HG02642 (cell line): Measurements from ENCODE around the gene CIC.
A peak's percentile ranks its signal among the peaks of the same experiment; 100 is the strongest.

ENCODE experiments used
- ATAC-seq: cut with Tn5 transposase; IDR thresholded peaks from one replicate; pipeline ENCODE4 v1.9.1; 2021; ENCODE audit warnings: mild to moderate bottlenecking; ENCODE audit not compliant: unreplicated experiment, poor library complexity

CIC gene

DNA sequence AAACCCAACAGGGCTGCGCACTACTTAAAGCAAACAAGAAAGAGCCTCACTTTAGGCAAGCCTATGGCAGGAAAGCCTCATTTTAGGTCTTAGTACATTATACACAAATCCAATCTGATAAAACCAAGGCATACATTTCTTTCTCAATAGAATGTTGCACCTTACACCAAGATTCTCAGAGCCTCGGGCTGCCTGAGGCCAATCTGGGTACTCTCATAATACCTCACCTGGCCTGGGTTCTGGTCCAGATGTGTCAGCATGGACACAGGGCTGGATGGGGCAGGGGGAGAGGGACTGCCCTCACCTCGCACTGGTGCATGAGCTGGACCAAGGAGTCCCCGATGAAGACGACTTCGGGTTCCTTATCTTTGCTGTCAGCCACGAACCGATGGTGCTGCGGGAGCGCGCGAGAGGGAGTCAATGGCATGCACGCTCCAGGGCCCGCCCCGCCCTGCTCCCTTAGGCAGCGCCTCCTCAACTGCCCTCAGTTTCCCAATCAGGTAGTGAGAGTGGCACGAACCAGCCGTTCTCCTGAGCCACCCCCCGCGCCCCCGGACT lies 32.7 kb downstream of the CIC start, which contains the start of gene PRR19:
PRR19 (plus strand) TSS at position 487 of the 558 bp plus-strand sequence. CDS start 7,453 bp downstream, outside the sequence.
- no peak for ATAC-seq

DNA sequence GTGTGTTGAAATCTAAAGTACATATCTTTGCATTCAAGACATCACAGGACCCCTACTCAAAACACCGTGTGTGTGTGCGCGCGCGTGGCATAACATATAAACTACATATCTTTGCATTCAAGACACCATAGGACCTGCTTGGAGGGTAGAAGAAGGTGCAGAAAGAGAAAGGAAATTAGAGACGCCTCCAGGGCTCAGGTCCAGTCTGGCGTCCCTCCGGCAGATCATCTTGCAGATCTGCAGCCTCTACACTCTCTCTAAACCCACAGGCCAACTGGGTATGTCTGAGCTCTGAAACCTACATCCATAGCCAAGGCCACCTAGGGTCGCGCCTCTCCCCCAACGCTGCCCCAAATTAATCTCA lies 34.0 kb downstream of the CIC start:
- ATAC-seq = no peak

DNA sequence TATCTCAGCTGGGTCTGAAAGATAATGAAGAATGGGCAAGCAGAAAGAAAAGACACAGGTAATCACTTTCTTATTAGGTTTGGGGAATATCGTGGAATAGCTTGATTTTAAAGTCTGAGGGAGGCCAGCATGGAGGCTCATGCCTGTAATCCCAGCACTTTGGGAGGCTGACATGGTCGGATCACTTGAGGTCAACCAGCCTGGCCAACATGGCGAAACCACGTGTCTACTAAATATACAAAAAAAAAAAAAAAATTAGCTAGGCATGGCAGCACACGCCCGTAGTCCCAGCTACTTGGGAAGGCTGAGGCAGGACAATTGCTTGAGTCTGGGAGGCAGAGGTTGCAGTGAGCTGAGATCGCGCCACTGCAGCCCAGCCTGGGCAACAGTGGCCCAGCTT lies 34.8 kb downstream of the CIC start:
- no peak for ATAC-seq

DNA sequence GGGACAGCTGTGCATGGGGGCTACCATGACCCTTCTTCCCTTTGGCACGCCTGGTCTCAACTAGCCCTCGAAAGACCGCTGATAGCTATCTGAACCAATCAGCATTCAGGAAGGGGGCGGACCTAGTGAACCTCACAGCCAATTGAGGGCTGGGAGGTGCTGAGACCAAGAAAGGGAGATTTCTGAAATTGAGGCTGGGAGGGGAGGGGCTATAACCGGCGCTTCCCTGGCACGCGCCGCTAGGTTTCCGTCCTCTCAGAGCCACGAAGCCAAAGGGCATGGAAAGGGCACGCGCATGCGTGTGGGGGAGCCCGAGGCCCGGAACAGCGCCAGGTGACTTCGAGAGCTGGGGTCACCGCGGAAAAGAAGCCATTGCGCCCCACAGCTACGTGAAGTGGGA lies 37.6 kb downstream of the CIC start:
- ATAC-seq = no peak

DNA sequence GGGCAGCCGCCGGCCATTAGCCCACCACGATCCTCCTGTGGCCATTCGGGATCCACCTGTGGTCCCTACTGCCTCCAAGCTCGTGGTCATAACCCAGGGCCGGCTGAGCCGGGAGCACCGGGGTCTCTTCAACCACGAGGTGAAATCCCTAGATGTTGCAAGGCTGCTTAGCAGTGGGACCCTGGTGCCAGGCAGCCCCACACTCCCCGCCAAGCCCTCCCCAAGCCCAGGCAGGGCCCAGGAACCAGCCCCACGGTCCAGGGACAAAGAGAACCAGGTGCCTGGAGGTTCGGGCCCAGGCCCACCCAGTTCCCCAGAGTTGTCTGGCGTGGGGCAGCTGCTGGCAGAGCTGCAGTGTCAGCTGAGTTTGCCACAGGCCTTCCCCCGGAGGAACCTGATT lies 40.6 kb downstream of the CIC start:
- no peak for ATAC-seq

DNA sequence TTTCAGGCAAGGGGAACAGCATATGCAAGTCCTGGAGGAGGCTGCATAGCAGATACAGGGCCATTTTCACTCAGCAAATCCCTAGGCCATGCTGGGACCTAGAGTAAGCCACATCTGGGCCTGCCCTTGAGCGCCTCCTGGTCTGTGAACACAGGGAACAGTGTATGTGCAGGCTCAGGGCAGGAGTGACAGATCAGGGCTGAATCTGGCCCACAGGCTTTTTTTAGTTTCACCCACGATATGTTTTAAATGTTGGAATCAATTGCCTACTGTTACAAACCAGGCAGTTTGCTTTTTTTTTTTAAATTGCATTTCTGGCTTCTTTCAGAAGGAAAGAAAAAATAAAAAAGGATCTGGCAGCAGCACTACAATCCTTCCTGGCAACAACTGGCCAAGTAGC lies 42.6 kb downstream of the CIC start:
- ATAC-seq = no peak

DNA sequence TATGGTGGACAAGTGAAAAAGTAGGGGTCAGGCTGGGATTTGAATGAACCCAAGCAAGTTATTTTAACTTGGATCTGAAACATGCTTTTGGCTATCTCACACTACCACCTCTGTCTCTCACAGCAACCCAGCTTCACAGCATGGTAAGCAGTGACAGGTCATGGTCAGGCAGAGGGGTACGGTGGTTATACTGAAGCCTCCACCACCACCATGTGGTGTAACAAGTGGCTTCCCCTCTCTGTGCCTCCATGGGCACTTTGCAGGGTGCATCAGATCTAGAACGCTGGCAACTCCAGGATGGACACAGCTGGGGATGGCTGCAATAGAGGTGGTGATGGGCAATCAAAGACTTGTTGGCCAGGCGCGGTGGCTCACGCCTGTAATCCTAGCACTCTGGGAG lies 43.3 kb downstream of the CIC start:
- no peak for ATAC-seq

DNA sequence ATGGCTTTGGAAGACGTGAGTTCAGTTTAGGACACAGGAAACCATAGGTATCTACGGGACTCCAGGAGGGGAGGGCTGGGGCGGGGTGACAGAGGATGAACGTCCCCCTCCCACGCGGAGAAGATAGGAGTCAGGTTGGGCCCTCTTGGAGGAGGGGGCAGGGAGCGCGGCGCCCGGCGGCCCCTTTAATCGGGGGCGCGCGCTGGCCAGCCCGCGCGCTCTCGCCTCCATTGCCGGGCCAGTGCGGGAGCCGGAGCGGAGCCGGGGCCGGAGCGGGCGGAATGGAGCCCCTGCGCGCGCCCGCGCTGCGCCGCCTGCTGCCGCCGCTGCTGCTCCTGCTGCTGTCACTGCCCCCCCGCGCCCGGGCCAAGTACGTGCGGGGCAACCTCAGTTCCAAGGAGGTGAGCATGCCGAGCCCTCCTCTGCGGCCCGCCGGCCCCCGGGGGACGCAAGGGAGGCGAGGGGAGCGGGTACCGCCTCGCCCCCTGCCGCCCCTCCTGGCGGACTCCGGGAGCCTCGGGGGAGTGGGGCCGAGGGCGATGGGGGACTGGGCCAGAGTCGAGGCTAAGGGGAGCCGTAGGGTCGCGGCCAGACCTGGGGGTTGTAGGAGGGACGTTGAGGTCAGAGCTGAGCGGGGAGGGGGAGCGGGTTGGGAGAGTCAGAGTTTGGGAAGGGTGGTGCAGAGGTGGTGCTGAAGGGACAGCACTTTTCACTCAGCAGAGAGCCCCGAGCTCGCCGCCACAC lies 44.2 kb downstream of the CIC start, which contains the start of gene TMEM145:
TMEM145 (plus strand) TSS at position 214 of the 744 bp plus-strand sequence; CDS start at position 282, 68 bp downstream.
- ATAC-seq = no peak

DNA sequence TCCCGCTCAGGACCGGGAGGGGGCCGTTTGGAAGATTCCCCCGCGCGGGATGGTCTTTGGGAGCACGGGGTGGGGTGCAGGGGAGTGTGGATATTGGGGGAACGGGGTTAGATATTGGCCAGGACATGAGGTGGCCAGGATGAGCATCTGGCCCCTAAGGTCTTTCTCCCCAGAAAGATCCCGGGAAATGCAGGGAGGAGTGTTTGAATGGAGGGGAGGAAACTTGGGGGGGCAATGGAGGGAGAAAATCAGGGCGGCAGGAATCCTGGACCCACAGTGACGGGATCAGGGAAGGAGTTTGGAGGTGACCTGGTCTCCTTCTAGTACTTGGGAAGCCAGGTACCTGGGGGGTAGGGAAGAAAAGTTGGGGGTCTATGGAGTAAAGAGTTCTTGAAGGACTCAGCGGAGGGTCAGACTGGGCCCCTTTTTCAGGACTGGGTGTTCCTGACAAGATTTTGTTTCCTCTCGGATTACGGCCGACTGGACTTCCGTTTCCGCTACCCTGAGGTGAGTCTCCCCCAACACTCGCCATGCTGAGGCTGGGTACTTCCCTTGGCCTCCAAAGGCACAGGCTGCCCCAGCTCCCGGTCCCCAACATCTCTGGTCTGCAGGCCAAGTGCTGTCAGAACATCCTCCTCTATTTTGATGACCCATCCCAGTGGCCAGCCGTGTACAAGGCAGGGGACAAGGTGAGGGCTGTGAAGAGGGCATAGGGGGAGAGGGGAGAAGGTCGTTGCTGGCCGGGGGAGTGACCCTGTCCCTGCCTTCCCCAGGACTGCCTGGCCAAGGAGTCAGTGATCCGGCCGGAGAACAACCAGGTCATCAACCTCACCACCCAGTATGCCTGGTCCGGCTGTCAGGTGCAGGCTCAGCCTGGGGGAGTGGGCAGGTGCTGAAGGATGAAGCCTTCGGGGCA lies 45.0 kb downstream of the CIC start:
- no peak for ATAC-seq

DNA sequence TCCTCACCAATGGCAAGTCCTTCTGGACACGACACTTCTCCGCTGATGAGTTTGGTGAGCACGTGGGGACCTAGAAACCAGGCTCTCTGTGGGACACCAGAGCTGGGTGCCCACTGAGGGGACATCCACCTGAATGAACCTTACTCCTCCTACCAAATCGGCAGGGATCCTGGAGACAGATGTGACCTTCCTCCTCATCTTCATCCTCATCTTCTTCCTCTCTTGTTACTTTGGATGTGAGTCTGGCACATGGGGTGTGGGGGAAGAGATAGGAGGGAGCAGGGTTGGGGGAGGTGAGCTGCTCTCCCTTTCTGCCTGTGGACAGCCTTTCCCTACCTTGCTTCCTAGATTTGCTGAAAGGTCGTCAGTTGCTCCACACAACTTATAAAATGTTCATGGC lies 46.0 kb downstream of the CIC start:
- no peak for ATAC-seq

DNA sequence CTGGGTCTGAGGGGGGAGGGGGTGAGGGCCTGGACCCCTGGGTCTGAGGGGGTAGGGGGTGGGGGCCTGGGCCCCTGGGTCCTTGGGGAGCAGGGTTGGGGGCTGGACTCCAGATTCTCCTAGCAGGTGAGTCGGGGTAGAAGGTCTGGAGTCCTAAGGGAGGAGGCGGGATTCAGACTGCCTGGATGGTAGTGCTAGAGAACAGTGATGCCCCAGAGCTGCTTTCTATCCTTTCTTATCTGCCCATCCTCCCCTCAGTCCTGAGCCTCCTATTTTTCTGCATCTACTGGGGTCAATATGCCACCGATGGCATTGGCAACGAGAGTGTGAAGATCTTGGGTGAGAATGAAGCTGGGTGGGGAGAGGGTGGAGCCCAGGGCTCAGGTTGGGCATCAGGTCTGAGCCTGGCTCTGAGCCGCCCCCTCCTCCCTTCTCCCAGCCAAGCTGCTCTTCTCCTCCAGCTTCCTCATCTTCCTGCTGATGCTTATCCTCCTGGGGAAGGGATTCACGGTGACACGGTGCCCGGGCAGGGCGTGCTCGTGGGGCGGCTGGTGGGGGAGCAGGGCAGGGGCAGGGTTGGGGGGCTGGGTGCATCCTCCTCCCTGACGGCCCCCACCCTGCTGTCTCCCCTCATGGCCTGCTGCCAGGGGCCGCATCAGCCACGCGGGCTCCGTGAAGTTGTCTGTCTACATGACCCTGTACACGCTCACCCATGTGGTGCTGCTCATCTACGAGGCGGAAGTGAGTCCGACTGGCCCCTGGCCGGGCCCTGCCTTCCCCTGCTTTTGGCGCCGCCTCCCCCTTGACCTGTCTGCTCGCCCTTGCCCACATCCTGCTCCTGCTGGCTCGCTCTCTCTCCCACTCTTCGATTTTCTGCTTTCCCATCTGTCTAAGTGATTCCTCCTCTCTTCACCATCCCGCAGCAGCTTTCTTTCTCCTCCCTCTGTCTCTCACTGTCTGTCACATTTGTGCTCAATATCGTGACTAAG lies 47.5 kb downstream of the CIC start:
- peak; percentile 54 for ATAC-seq

DNA sequence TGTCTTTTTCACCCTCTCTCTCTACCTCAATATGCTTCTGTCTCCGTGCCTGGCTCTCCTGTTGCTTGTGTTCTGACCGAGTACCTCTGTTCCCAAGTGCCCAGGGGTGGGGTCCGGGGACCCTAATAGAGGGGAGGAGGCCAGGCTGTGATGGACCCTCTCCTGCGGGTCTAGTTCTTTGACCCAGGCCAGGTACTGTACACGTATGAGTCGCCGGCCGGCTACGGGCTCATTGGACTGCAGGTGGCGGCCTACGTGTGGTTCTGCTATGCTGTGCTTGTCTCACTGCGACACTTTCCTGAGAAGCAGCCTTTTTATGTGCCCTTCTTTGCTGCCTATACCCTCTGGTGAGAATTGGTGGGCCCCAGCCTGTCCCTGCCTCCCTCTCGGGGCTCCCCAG lies 48.5 kb downstream of the CIC start:
- no peak for ATAC-seq

DNA sequence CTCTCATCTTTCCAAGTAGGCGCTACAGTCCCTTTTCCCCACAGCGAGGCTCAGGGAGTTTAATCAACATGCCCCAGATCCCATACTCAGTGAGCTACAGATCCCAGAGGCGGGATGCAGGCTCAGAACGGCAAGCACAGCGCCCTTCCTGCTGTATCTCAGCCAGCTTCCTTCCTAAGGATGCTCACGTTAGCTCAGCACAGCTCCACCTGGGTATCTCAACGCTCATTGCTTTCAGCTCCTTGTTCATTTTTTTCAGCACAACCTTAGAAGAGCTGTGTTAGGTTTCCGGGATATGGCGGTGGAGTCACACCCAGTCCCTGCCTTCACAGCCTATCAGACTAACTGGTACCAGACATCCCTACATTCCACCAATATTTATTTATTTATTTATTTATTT lies 53.3 kb downstream of the CIC start:
- no peak for ATAC-seq

DNA sequence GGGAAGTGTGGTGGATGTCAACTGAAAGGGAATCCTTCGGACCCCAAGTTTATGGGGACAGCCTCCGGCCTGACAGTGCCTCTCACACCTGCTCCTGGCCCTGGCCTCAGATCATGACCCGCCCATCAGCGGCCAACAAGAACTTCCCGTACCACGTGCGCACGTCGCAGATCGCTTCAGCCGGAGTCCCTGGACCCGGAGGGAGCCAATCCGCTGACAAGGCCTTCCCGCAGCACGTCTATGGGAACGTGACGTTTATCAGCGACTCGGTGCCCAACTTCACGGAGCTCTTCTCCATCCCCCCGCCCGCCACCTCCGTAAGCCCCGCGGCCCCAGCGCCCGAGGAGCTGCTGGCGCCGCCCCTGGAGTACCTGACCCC lies 54.4 kb downstream of the CIC start:
- no peak for ATAC-seq

DNA sequence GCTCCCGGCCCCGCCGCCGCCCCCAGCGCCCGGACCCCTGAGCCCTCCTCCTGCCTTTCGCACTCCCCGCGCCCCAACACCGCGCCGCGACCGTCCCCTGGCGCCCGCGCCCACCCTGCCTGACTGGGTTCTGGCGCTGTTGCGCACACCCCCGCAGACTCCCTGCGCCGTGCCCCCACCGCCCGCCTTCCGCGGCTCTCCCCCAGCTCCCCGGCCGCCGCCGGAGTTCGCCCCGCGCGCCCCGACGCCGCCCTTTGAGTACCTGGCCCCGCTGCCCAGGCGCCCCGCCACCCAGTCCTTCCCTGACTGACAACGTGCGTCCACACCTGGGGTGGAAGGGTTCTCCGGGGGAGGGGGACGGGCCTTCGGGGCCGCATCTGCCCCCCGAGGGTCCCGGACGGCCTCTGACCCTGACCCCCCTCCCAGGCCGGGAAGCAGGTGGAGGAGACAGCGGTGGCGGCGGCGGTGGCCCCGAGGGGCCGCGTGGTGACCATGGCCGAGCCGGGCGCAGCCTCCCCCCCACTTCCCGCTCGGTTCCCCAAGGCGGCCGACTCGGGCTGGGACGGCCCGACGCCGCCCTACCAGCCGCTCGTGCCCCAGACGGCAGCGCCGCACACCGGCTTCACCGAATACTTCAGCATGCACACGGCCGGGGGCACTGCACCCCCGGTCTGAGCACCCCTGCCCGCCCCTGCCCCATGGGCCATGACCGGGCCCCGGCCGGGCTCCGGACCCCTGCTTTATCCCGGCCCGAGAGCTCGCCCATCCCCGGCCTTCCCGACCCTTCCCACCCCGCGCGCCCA lies 55.0 kb downstream of the CIC start:
- no peak for ATAC-seq

DNA sequence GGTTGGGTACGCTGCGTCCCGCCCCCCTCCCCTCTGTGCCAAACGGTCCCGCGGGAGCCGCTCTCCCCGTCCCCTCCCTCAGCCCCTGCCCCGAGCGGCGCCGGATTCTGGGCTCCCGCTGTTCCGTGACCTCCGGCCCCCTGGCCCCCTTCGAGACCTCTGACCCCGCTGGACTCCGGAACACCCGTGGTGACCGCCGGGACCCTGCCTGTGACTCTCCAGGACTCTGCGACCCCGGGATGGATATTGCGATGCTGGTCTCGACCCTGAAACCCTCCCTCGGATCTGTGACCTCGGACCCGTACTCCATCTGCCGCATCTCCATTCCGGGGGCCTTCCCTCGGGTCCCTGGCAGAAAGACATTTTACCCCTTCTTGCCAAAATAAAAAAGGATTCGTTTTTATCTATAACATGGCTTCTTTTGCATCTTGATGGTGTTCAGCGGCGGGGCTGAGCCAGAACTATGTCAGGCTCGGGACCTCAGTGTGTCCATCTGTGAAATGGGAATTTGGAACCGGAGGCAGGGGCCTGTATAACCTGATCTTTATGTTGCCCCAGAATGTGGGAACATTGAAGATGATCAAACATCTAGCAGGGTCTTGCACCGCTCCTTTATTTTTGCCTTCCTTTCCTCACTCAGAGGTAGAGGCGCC lies 55.7 kb downstream of the CIC start:
- ATAC-seq = no peak

DNA sequence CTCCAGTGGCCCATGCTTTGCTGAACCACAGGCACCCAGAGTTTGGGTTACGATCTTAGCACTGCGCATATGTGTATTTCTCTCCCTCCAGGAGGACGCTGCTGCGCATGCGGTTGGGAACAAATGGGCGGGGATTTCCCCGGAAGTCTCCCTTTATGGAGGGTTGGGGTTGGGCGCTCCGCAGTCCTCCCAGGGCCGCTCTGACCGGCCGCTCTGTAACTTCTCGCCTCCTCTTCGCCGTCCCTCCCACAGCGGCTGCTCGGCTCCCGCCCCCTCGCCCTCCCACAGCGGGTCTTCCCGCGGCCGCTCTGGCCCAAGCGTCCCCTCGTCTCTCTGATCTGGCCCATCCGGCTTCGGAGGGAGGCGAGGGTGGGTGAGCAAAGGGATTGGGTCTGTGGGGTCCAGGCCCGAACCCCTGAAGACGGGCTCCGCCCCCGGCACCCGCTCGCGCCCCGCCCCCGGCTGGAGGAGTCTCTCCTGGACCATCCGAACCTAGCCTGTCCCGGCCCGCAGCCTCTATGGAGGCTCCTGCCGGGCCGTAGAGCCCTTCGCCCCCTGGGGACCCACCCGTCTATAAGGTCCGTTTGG lies 56.4 kb downstream of the CIC start, which contains the start of gene MEGF8:
MEGF8 (plus strand) TSS at position 328 of the 588 bp plus-strand sequence. CDS start 609 bp downstream, outside the sequence.
- peak; percentile 91 for ATAC-seq
